AG08396 (cell line): ENCODE measurements around the gene IVL.

ENCODE experiments used
- DNase-seq: peaks from one replicate; pipeline ENCODE4 v3.0.0; 2012; ENCODE audit warnings: low spot score, mixed read lengths

The IVL gene

DNA sequence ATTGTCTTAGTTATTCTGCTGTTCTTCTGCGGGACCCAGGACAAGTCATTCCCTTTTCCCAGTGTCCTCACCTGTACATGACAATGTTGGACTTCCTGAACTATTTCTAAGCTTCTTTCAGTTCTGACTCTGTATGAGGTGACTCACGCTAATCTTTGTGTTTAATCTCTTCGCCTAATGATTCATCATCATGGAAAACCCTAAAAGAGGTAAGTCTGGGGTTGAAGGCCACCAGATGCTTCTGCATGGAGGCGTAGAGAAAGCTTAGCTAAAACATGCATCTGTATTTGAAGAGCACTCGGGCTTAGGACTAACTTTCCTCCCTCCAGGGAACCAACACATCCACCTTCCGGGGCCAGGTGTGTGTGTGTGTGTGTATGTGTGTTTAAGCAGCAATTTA lies 46.1 kb downstream of the IVL start:
- no peak for DNase-seq

- no peak for DNase-seq
Measured at GRCh38 chr1:152957561-152957960, 49.2 kb downstream of the IVL start.

- no peak for DNase-seq
Measured at GRCh38 chr1:152959273-152959672, 50.9 kb downstream of the IVL start.

- no peak for DNase-seq
Measured at GRCh38 chr1:152959801-152960451, 51.6 kb downstream of the IVL start.

DNA sequence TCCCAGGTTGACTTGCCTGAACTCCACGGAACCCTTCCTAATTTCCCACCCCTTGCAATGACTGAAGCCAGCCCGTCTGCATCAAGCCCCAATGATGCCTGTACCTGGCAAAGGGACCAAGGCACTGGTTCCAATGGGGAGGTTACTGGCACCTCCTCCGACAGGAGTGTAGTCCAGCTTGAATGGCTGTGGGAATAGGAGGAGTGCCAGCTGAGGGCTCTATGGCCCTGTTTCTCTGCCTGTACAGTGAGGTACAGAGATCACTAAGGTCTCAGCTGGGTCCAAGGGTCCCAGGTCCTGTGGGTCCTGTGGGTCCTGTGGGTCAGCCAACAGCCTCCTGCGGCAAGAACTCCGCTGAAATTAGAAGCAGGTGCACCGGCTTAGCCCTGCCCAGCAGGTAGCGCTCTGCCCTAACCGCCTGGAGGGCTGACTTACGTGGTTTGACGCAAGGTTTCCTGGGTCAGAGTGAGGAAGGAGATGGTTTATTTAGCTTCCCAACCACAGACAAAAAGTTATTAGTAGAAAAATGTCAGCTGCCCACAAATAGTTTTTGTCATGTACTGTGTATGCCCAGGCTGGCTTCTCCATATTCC lies 52.2 kb downstream of the IVL start:
- no peak for DNase-seq
